HTERT RPE-1 (cell line): Measurements from ENCODE around the gene FAT1.

ENCODE experiments used
- in situ Hi-C: fragments of 300-500 bp; cut with MboI; formaldehyde crosslinking; loops from 4 replicates; pipeline ENCODE4 v1.14.3; 2020; ENCODE audit warnings: low sequenced_read_pairs

The FAT1 gene

GRCh38 chr4:186752325-186752724, 28.7 kb upstream of the FAT1 start:
- in situ Hi-C loops = no loop called here

- in situ Hi-C loops = no loop called here
Measured at GRCh38 chr4:186749611-186750281, 26.1 kb upstream of the FAT1 start.

- in situ Hi-C loops = no loop called here
Measured at GRCh38 chr4:186746581-186746980, 22.9 kb upstream of the FAT1 start.

- in situ Hi-C loops = no loop called here
Measured at GRCh38 chr4:186743261-186743660, 19.6 kb upstream of the FAT1 start.

GRCh38 chr4:186740822-186741221, 17.2 kb upstream of the FAT1 start:
- in situ Hi-C loops = no loop called here

- in situ Hi-C loops = no loop called here
Measured at GRCh38 chr4:186739802-186740434, 16.3 kb upstream of the FAT1 start.

GRCh38 chr4:186739317-186739716, 15.7 kb upstream of the FAT1 start:
- in situ Hi-C loops = no loop called here

- in situ Hi-C loops = no loop called here
Measured at GRCh38 chr4:186738421-186738820, 14.8 kb upstream of the FAT1 start.

GRCh38 chr4:186737427-186737826, 13.8 kb upstream of the FAT1 start:
- in situ Hi-C loops = no loop called here

GRCh38 chr4:186736466-186736865, 12.8 kb upstream of the FAT1 start:
- in situ Hi-C loops = no loop called here

- in situ Hi-C loops = no loop called here
Measured at GRCh38 chr4:186734251-186734650, 10.6 kb upstream of the FAT1 start.

- in situ Hi-C loops = no loop called here
Measured at GRCh38 chr4:186733778-186734177, 10.1 kb upstream of the FAT1 start.

GRCh38 chr4:186730621-186731020, 7.0 kb upstream of the FAT1 start:
- in situ Hi-C loops = no loop called here

- in situ Hi-C loops = no loop called here
Measured at GRCh38 chr4:186729856-186730255, 6.2 kb upstream of the FAT1 start.

GRCh38 chr4:186728631-186729271, 5.1 kb upstream of the FAT1 start:
- in situ Hi-C loops = no loop called here

GRCh38 chr4:186727977-186728519, 4.4 kb upstream of the FAT1 start:
- in situ Hi-C loops = no loop called here

GRCh38 chr4:186727169-186727976, 3.7 kb upstream of the FAT1 start:
- in situ Hi-C loops = no loop called here

- in situ Hi-C loops = no loop called here
Measured at GRCh38 chr4:186726426-186727168, 2.9 kb upstream of the FAT1 start.

GRCh38 chr4:186725469-186726425, 2.1 kb upstream of the FAT1 start:
- in situ Hi-C loops = no loop called here
